Choroid plexus epithelial cell (primary cell): ENCODE results near the gene KLHL33.

Source experiments
- DNase-seq: peaks from one replicate; pipeline ENCODE4 v3.0.0-alpha.2; 2010; ENCODE audit warnings: low read depth
- H3K4me3 ChIP-seq: 2 replicates; pipeline ENCODE4 v1.5.1; 2011; ENCODE audit warnings: low read depth, mild to moderate bottlenecking, control low read depth, low read length, moderate library complexity
- TF ChIP-seq, protein P1 (sequence below): conservative IDR thresholded peaks from 2 replicates; pipeline ENCODE4 v1.5.1; 2011; ENCODE audit warnings: low read depth, mild to moderate bottlenecking, control low read depth, inconsistent platforms, low read length, moderate library complexity

The KLHL33 gene

DNA sequence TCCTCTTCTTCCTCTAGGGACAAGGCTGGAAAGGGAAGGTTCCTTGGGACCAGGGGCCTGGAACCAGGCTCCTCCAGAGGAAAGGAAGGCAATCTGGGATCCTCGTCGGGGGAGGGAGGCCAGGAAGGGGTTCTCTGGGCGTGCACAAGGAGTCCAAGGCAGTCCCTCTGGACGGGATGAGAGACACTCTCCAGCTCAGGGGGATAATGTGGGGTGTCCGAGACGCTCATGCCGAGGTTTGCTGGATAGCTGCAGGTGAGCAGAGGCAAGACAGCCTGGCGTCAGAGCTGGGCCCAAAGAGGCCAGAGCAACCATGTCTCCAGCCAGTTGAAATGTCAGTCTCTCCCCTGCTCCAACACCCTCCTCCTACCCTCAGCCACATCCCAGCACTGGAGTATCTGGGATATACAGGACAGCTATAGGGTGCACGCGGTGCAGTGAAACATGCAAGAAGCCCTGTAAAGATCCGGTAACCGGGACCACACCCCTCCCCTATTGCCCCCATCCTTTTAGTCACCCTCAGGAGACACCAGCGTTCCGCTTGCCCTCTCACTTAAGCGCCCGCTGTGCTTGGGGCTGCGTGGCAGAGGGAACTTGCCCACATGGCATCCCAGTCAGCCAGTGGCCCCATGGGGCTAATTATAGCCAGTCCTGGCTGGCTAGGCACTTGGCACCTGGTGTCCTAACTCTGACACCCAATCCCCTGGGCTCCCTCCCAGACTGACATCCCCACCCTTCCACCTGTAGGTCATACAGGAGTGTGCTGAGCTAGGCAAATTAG lies at the start of gene KLHL33:
KLHL33 (minus strand) TSS at position 585 of the 781 bp plus-strand sequence; CDS start at position 230, 355 bp downstream.
- peak within 1 kb of the TSS; percentile 50 for H3K4me3 ChIP-seq
- TF ChIP-seq, protein P1, sequence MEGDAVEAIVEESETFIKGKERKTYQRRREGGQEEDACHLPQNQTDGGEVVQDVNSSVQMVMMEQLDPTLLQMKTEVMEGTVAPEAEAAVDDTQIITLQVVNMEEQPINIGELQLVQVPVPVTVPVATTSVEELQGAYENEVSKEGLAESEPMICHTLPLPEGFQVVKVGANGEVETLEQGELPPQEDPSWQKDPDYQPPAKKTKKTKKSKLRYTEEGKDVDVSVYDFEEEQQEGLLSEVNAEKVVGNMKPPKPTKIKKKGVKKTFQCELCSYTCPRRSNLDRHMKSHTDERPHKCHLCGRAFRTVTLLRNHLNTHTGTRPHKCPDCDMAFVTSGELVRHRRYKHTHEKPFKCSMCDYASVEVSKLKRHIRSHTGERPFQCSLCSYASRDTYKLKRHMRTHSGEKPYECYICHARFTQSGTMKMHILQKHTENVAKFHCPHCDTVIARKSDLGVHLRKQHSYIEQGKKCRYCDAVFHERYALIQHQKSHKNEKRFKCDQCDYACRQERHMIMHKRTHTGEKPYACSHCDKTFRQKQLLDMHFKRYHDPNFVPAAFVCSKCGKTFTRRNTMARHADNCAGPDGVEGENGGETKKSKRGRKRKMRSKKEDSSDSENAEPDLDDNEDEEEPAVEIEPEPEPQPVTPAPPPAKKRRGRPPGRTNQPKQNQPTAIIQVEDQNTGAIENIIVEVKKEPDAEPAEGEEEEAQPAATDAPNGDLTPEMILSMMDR: no peak

DNA sequence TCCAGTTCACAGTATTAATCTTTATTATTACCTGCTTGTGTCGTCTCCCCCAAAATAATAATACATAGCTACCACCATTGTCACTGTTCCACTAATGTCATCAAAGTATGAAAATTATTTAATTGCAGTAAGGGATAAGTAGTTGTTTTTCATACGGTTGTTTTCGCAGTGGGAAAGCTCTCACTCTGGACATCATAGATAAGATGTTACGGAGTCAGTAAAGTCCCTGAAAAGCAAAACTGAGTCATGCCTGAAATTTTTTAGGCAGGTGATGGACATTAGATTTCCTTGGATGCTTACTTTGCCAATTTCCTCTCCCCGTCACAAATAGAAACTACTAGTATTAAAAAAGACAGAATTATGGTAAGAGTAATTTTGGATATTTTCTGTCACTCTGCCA lies 46.4 kb upstream of the KLHL33 start:
- TF ChIP-seq, protein P1: no peak
- H3K4me3 ChIP-seq: no peak overlapping the region
- DNase-seq: no peak

More for the DNA sequence above, at the start of gene KLHL33:
- DNase-seq: no peak

GRCh38 chr14:20478894-20479293 lies 42.9 kb upstream of the KLHL33 start:
- no peak overlapping the region for H3K4me3 ChIP-seq
- TF ChIP-seq, protein P1: no peak
- no peak for DNase-seq

DNA sequence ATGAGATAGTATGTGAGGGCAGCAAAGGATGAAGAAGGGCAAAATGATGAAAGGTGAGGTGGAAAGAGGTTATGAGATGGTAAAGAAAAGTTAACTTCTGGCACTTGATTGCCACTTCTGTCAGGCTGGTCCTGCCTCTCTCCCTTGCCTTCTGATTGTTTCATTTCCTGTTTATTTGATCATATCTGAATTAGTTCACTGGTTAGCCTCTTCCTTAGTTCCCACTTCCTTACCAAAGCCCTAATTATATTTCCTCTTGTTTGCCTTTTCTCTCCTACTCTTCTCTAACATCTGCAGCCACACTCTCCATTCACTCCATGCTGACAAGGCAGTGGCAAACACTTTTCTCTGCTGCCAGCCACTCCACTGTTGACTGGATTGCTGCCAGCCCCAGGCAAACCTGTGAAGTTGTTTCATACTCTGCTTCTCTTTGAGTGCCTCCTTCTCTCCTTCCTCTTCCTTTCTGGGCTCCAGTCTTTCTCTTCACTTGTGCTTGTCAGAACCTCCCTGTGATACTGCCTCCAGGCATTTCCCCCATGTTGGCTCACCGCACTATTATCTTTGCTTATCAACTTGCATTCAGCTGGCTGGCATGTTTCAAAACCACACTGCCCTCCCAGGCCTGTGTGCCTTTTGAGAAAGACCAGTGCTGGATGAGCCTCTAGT lies 41.4 kb upstream of the KLHL33 start:
- H3K4me3 ChIP-seq: no peak overlapping the region
- TF ChIP-seq, protein P1: no peak
- DNase-seq: peak; percentile 49

DNA sequence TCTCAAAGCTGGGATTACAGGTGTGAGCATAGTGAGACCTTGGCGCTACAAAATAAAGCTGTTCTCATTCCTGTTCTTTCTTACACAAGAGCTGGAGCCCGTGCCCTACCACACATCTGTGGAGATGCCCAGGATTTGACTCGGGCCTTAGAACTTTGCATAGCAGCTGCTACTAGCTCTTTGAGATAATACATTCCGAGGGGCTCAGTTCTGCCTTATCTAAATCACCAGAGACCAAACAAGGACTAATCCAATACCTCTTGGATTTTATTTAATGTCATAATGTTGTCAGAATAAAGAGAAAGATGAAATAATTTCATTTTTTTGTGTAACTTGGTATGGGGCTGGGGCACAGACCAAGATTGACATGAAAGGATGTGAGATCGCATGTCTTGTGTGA lies 40.8 kb upstream of the KLHL33 start:
- no peak for DNase-seq
- TF ChIP-seq, protein P1: no peak
- no peak overlapping the region for H3K4me3 ChIP-seq

DNA sequence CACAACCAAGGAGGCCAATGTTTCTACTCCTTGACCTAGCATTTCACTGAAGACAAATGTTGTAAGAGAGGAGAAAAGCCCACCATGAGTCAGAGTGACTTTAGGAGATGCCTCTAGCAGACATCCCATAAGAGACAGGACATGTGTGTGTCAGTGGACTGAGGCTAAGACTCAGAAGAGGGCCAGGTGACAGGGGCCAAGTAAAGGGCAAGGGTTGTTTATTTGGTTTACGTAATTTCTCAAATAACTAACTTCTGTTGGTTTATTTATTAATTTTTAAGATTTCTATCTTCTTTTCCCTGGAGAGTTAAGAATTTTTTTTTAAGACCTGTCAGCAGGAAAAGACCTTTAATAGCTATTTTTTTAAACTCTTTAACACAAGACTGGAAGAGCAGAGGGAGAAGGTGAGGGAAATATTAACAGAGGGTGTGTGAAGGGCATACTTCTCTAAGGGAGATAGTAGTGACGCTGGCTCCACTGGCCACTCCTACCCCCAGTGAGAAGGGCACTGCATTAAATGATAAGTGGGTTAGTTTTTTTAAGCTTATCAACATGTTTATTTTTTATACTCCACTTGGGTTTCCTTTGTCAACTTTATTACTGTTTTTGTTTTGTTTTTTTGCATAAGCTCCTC lies 36.7 kb upstream of the KLHL33 start:
- TF ChIP-seq, protein P1: no peak
- peak; percentile 10 for DNase-seq
- H3K4me3 ChIP-seq: no peak overlapping the region
